ENCODE data around the gene KDM7A.

DNA sequence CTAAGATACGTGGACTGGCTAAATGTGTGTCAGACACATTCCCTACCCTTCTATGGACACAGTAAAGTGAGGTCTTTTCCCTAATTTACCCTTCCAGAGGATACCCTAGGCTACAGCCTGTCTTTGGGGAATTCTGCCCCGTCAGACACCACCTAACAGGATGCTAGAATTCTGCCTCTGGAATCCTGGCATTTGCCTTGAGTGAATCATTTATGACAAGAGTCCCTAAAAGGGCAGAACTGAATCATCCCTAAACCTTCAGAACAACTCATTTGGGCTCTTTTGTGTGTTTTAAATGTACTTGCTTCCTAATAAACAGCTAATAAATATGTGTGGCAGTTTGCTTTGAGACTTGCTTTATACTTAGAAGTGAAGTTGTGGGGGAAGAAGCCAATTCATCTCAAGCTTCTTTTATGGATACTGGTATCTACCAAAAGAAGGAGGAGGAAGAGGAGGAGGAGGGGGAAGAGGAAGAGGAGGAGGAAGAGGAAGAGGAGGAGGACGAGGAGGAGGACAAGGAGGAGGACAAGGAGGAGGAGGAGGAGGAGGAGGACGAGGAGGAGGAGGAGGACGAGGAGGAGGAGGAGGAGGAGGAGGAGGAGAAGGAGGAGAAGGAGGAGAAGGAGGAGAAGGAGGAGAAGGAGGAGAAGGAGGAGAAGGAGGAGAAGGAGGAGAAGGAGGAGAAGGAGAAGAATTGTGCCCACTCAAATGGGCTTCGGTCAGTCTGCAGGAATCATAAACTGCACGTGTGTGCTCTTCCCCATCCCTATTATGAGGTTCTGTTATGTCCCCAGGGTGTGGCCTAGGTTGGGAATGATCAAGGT is 141.2 kb downstream of the KDM7A start:
- TF ChIP-seq, protein P1, sequence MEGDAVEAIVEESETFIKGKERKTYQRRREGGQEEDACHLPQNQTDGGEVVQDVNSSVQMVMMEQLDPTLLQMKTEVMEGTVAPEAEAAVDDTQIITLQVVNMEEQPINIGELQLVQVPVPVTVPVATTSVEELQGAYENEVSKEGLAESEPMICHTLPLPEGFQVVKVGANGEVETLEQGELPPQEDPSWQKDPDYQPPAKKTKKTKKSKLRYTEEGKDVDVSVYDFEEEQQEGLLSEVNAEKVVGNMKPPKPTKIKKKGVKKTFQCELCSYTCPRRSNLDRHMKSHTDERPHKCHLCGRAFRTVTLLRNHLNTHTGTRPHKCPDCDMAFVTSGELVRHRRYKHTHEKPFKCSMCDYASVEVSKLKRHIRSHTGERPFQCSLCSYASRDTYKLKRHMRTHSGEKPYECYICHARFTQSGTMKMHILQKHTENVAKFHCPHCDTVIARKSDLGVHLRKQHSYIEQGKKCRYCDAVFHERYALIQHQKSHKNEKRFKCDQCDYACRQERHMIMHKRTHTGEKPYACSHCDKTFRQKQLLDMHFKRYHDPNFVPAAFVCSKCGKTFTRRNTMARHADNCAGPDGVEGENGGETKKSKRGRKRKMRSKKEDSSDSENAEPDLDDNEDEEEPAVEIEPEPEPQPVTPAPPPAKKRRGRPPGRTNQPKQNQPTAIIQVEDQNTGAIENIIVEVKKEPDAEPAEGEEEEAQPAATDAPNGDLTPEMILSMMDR (IDR thresholded peaks at IDR 0.05 in 4 of 5, conservative IDR thresholded peaks at IDR 0.05 in 1 of 5), result no peak
- no peak for TF ChIP-seq POLR2A (IDR thresholded peaks at IDR 0.05)

Data from gastrocnemius medialis (tissue), 4 donors.